Activated naive CD8-positive, alpha-beta T cell treated with anti-CD3 and anti-CD28 coated beads, Interleukin-2, amount 50 U/mL, for 16 hours (primary cell): ENCODE data around the gene CDK10.

Experiments used
- DNase-seq: peaks from one replicate; pipeline ENCODE4 v3.0.0-alpha.2; 2020; ENCODE audit warnings: low read depth, low spot score

The CDK10 gene

DNA sequence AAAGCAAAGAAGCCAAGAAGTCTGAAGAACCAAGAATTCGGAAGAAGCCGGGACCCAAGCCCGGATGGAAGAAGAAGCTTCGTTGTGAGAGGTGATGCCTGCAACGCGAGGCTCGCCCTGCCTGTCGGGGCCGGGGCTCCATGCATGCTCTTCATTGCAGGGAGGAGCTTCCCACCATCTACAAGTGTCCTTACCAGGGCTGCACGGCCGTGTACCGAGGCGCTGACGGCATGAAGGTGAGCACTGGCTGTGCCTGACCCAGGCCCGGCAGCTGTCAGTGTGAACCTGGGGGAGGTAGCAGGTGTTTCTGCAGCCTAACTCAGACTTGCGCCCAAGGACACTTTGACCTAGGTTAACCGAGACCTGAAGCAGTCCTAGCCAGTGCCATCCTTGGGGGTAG lies 46.8 kb downstream of the CDK10 start:
- no peak for DNase-seq

- DNase-seq = no peak
These were observed 47.3 kb downstream of the CDK10 start for GRCh38 chr16:89733792-89734191.

DNA sequence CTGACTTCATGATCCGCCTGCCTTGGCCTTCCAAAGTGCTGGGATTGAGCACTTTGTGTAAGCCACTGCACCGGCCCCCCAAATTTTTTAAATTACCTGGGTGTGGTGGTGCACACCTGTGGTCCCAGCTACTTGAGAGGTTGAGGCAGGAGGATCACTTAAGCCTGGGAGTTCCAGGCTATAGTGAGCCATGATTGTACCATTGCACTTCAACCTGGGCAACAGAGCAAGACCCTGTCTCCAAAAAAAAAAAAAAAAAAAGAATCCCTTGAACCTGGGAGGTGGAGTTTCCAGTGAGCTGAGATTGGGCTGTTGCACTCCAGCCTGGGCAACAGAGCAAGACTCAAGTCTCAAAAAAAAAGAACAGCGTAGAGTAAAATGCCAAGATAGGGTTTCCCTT lies 50.1 kb downstream of the CDK10 start:
- no peak for DNase-seq

DNA sequence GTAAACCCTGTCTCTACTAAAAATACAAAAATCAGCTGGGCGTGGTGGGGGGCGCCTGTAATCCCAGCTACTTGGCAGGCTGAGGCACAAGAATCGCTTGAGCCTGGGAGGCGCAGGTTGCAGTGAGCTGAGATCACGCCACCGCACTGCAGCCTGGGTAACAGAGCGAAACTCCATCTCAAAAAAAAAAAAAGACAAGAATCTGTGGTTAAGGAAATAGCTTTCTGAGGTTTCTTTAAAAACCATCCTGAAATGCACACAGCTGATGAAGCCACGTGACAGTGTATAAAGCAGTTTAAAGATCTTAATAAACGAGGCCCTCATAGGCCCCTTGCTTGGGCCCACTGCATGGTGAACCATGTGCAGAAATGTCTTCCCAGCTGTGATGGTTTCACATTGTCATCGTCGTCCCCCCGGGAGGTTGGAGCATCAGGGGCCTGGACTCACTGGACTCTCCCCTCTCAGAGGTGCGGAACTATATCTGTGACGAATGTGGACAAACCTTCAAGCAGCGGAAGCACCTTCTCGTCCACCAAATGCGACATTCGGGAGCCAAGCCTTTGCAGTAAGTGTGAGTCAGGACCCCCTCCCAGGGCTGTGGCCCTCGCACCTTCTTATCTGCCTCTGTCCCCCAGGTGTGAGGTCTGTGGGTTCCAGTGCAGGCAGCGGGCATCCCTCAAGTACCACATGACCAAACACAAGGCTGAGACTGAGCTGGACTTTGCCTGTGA lies 51.0 kb downstream of the CDK10 start:
- no peak for DNase-seq

DNA sequence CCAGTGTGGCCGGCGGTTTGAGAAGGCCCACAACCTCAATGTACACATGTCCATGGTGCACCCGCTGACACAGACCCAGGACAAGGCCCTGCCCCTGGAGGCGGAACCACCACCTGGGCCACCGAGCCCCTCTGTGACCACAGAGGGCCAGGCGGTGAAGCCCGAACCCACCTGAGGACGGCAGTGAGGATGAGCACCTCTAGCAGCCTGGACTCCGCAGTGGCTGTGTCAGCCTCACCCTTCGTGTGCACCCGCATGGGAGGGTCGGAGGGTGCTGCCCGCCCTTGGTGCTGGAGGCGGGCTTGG lies 51.5 kb downstream of the CDK10 start:
- no peak for DNase-seq

DNA sequence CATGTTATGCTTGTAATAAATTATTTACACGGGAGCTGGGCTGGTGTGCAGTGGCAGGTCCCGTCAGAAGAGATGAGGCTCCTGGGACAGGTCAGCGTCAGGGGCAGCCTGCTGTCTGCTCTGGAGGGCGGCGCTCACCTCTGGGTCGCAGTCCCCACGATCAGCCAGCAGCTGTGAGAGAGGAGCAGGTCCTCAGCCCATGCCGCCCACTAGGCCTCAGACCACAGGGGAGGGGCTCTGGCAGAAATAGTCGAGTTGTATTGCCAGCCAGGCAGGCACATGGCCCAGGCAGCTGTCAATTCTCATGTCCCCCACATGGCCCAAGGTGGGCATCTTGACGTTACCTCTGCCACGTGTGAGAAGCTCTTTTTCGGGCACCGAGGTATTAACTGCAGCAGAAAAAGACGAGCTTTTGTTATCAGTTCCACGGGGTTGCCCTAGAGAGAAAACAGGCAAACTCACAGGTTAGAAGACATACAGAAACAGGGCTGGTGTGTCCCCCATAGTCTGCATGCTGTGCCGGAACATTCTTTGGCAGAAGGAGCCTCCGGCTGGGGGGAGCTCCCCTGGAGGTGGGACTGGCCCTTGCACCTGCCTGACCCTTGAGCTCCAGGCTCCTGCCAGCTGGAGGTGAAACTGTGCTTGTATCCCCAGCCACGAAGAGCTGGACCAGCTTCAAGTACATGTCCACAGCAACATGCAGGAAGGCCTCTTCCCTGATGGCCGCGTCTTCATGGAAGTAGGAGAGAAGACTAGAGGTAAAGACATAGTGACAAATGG lies 52.2 kb downstream of the CDK10 start:
- DNase-seq = no peak

- no peak for DNase-seq
These were observed 52.9 kb downstream of the CDK10 start for GRCh38 chr16:89739383-89739782.

DNA sequence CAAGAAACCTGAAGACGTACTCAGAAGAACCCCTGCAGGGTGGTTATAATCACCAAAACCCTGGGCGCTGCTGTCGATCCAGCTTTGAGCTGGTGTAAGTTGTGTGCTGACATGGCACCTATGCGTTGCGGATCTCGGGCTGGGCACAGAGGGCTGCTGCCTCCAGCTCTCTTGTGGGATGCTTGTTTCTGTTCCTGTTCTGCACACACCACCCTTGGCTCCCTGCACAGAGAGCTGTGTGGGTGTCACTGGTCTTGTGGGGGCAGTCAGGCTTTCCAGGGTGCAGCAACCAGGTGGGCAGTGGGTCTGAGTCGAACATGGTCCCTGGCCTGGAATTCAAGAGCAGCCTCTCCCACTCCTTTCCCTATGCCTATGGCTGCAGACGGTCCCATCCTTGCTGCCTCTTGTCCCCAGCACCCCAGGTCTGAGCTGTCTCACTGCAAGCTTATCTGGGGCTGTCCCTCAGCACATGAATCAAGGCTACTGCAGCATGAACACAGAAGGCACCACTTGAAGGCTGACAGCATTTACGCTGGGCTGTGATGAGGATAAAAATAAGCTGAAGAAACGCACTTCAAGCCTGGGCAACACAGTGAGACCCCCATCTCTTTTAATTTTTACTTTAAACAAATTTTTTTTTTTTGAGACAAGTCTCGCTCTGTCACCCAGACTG lies 55.0 kb downstream of the CDK10 start:
- DNase-seq = no peak

DNA sequence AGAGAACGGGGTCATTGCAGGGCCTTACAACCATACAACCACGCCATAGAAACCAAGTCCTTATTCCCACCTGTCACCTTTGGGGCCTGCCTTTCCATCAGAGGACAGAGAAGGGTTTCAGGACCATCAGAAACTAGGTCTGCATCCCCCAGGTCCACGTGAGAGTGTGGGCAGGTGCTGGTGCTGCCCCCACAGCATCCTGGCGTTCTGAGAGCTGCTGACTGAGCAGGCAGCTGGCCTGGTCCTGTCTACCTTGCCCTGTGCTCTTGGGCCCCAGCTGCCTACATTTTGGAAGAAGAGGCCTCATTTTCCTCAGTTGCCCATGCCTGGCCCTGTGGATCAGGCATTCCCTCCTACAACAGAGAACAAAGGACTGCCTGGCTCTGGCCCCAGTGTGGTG lies 56.5 kb downstream of the CDK10 start:
- DNase-seq = no peak

DNA sequence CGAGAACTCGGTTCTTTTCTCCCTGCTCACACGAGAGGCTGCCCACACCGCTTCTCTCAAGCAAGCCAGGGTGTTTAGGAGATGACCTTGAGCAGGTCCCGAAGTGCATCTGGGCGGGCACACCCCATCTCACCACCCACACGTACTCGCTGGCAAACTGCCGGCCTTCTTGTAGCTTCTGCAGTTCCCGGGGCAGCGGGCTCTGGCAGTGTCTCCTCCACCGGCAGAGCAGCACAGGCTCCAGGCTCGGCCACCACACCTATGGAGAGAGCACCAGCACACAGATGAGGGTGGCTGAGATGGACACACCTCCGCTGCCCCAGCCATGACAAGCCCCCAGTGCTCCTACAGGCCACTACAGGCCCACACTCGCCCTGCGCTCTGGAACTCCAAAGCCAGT lies 58.3 kb downstream of the CDK10 start:
- no peak for DNase-seq
